H9 (cell line): ENCODE measurements around the gene ZFP36. TPM values are rescaled to one million over a fixed set of nuclear protein-coding genes. Genes with fewer than 3 reads are reported as not detected.

Source experiments
- DNase-seq: peaks from one replicate; pipeline ENCODE4 v3.0.0-alpha.2; 2017
- H2AFZ ChIP-seq: one replicate; pipeline ENCODE4 v1.6.1; 2013; ENCODE audit warnings: mild to moderate bottlenecking, low read length, control low read depth, moderate library complexity
- H2AK5ac ChIP-seq: 2 replicates; pipeline ENCODE4 v1.6.1; 2013; ENCODE audit warnings: low read length, control low read depth, mixed read lengths; ENCODE audit not compliant: insufficient read length
- H2BK120ac ChIP-seq: one replicate; pipeline ENCODE4 v1.6.1; 2013; ENCODE audit warnings: low read depth, mild to moderate bottlenecking, low read length, control low read depth, inconsistent platforms; ENCODE audit not compliant: poor library complexity, severe bottlenecking
- H2BK12ac ChIP-seq: 2 replicates; pipeline ENCODE4 v1.6.1; 2013; ENCODE audit warnings: low read length, control low read depth, mixed read lengths, low read depth; ENCODE audit not compliant: insufficient read length
- H2BK15ac ChIP-seq: 2 replicates; pipeline ENCODE4 v1.6.1; 2013; ENCODE audit warnings: low read depth, low read length, control low read depth
- H2BK20ac ChIP-seq: one replicate; pipeline ENCODE4 v1.6.1; 2013; ENCODE audit warnings: low read depth, mild to moderate bottlenecking, low read length, control low read depth, inconsistent platforms; ENCODE audit not compliant: poor library complexity, severe bottlenecking
- H2BK5ac ChIP-seq: 2 replicates; pipeline ENCODE4 v1.6.1; 2013; ENCODE audit warnings: low read length, control low read depth, mixed read lengths; ENCODE audit not compliant: insufficient read length
- H3K14ac ChIP-seq: 2 replicates; pipeline ENCODE4 v1.6.1; 2013; ENCODE audit warnings: low read length, control low read depth; ENCODE audit not compliant: insufficient read depth
- H3K18ac ChIP-seq: 2 replicates; pipeline ENCODE4 v1.6.1; 2013; ENCODE audit warnings: low read depth, mild to moderate bottlenecking, mixed read lengths, low read length, control low read depth; ENCODE audit not compliant: insufficient read length
- H3K23ac ChIP-seq: 2 replicates; pipeline ENCODE4 v1.6.1; 2013; ENCODE audit warnings: low read length, control low read depth, mixed read lengths, low read depth; ENCODE audit not compliant: insufficient read length
- H3K23me2 ChIP-seq: 2 replicates; pipeline ENCODE4 v1.6.1; 2013; ENCODE audit warnings: low read depth, mild to moderate bottlenecking, mixed read lengths, low read length, control low read depth; ENCODE audit not compliant: insufficient read length, poor library complexity, severe bottlenecking
- H3K27ac ChIP-seq: 2 replicates; pipeline ENCODE4 v1.5.1; 2013; ENCODE audit warnings: low read length, control low read depth, mixed read lengths, low read depth; ENCODE audit not compliant: insufficient read length
- H3K27me3 ChIP-seq: 2 replicates; pipeline ENCODE4 v1.6.1; 2013; ENCODE audit warnings: low read length, control low read depth, inconsistent platforms; ENCODE audit not compliant: insufficient read depth
- H3K4ac ChIP-seq: 2 replicates; pipeline ENCODE4 v1.6.1; 2013; ENCODE audit warnings: low read depth, mild to moderate bottlenecking, control low read depth, inconsistent platforms, low read length, moderate library complexity
- H3K4me1 ChIP-seq: 2 replicates; pipeline ENCODE4 v1.6.1; 2013; ENCODE audit warnings: low read length, control low read depth, inconsistent platforms; ENCODE audit not compliant: insufficient read depth
- H3K4me2 ChIP-seq: 2 replicates; pipeline ENCODE4 v1.6.1; 2013; ENCODE audit warnings: low read length, control low read depth, mixed read lengths; ENCODE audit not compliant: insufficient read length, insufficient read depth
- H3K56ac ChIP-seq: 2 replicates; pipeline ENCODE4 v1.6.1; 2013; ENCODE audit warnings: low read depth, mild to moderate bottlenecking, mixed read lengths, low read length, control low read depth; ENCODE audit not compliant: insufficient read length
- H3K79me1 ChIP-seq: 2 replicates; pipeline ENCODE4 v1.6.1; 2013; ENCODE audit warnings: low read depth, mild to moderate bottlenecking, moderate library complexity, low read length, control low read depth, inconsistent platforms; ENCODE audit not compliant: insufficient read depth, poor library complexity, severe bottlenecking
- H3K79me2 ChIP-seq: 2 replicates; pipeline ENCODE4 v1.6.1; 2013; ENCODE audit warnings: low read length, control low read depth, inconsistent platforms; ENCODE audit not compliant: insufficient read depth
- H3K9ac ChIP-seq: 2 replicates; pipeline ENCODE4 v1.6.1; 2013; ENCODE audit warnings: low read length, control low read depth, mixed read lengths; ENCODE audit not compliant: insufficient read length; ENCODE audit errors: extremely low read depth
- H3K9me3 ChIP-seq: one replicate; pipeline ENCODE4 v1.6.1; 2013; ENCODE audit warnings: low read depth, low read length, inconsistent platforms; ENCODE audit not compliant: control insufficient read depth
- H3T11ph ChIP-seq: one replicate; pipeline ENCODE4 v1.6.1; 2013; ENCODE audit warnings: mild to moderate bottlenecking, low read length, control low read depth, inconsistent platforms
- H4K20me1 ChIP-seq: one replicate; pipeline ENCODE4 v1.6.1; 2013; ENCODE audit not compliant: control insufficient read depth, insufficient read length, insufficient read depth
- H4K5ac ChIP-seq: 2 replicates; pipeline ENCODE4 v1.6.1; 2013; ENCODE audit warnings: low read depth, mild to moderate bottlenecking, mixed read lengths, low read length, control low read depth; ENCODE audit not compliant: insufficient read length
- H4K8ac ChIP-seq: replicated peaks from 2 replicates; pipeline ENCODE4 v1.6.1; 2013; ENCODE audit warnings: low read length, control low read depth, mixed read lengths, low read depth; ENCODE audit not compliant: insufficient read length
- H4K91ac ChIP-seq: 2 replicates; pipeline ENCODE4 v1.6.1; 2013; ENCODE audit warnings: low read depth, mild to moderate bottlenecking, moderate library complexity, mixed read lengths, low read length, control low read depth; ENCODE audit not compliant: insufficient read length
- H3K27ac Mint-ChIP-seq, 3 experiments: 2 replicates in 2 of 3; 3 replicates in 1 of 3; pipeline ENCODE4 v1.8.0; 2020 to 2021; ENCODE audit warnings: mixed read lengths in 3 of 3, mild to moderate bottlenecking in 1 of 3, moderate library complexity in 1 of 3
- H3K27me3 Mint-ChIP-seq: 2 replicates; pipeline ENCODE4 v1.8.0; 2021; ENCODE audit warnings: low read depth, mild to moderate bottlenecking, moderate library complexity, mixed read lengths
- H3K36me3 Mint-ChIP-seq, 3 experiments: 2 replicates in 2 of 3; 3 replicates in 1 of 3; pipeline ENCODE4 v1.8.0; 2020 to 2021; ENCODE audit warnings: low read depth in 3 of 3, mixed read lengths in 3 of 3; ENCODE audit not compliant: insufficient read depth in 1 of 3
- H3K4me1 Mint-ChIP-seq, 2 experiments: 2 replicates each; pipeline ENCODE4 v1.8.0; 2020; ENCODE audit warnings: mixed read lengths in 2 of 2
- H3K4me3 Mint-ChIP-seq, 2 experiments: 2 replicates in 1 of 2; 3 replicates in 1 of 2; pipeline ENCODE4 v1.8.0; 2020 to 2021; ENCODE audit warnings: mild to moderate bottlenecking in 2 of 2, mixed read lengths in 2 of 2, moderate library complexity in 1 of 2
- H3K9me3 Mint-ChIP-seq, 2 experiments: 2 replicates in 1 of 2; 3 replicates in 1 of 2; pipeline ENCODE4 v1.8.0; 2020; ENCODE audit warnings: mild to moderate bottlenecking in 2 of 2, mixed read lengths in 2 of 2, moderate library complexity in 1 of 2
- WGBS: extraction: QIAGEN DNeasy Blood & Tissue Kit; methylation state at CpG from one replicate; pipeline ENCODE4 v1.1.7; 2013; ENCODE audit warnings: missing lambda C conversion rate, low lambda C conversion rate, mixed read lengths; ENCODE audit not compliant: insufficient read length; ENCODE audit errors: extremely low coverage; 5-methylcytosine and 5-hydroxymethylcytosine counted together
- total RNA-seq: library from RNA; stranded (reverse); gene quantifications from 2 replicates; pipeline ENCODE4 v1.2.1, GENCODE V29; 2021
- TF ChIP-seq, protein P1 (sequence below): fragments of 200-600 bp; sonication (generic); conservative IDR thresholded peaks from 3 replicates; pipeline ENCODE4 v1.8.0; 2021; ENCODE audit warnings: antibody characterized with exemption, mild to moderate bottlenecking

ZFP36 gene
- total RNA-seq, 1 experiment from 2014 or later: 14.6 TPM

DNA sequence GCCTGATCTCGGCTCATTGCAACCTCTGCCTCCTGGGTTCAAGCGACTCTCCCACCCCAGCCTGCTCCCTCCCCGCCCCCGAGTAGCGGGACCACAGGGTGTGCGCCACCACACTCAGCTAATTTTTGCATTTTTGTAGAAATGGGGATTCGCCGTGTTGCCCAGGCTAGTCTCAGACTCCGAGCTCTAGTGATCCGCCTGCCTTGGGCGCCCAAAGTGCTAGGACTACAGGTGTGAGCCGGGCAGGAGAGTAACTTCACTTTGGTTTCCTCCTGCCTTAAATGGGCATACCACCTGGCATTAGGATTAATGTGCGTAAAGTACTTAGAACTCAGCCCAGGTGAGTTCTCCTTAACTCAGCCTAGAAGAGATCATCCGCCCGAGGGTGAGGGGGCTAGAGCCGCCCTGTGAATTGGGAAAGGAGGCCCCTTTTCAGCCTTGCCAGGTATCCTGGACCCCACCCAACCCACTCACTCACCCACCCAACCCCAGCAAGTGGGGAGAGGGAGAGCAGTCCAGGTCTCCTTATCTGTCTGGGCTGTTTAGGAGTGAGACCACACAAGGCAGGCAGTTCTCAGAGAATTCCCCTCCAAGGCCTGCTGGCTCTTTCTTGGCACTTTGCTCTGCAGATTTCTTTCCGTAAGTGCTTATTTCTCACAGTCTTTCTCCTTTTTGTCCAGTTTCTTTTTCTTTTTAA, 1.2 kb upstream of the ZFP36 start:
- Histone ChIP-seq H2BK5ac (no peak overlapping the region), H3K79me2 (peaks cover 3% of the 10 kb centered on the region; the same call in 1 of the 2 replicates), H3K4me2 (no peak overlapping the region), H2AFZ (no peak overlapping the region), H4K20me1 (no peaks in the 10 kb centered on the region), H3K9ac (no peak overlapping the region), H3K27ac (no peak overlapping the region), H4K91ac (no peak overlapping the region), H2BK12ac (no peak overlapping the region), H3K14ac (no peak overlapping the region), H3K9me3 (no peaks in the 10 kb centered on the region), H3K4ac (no peak overlapping the region), H3T11ph (no peak overlapping the region), H3K23me2 (peaks cover 27% of the 10 kb centered on the region), H3K18ac (peak overlapping the region; percentile 15), H3K27me3 (no peaks in the 10 kb centered on the region), H2BK20ac (no peak overlapping the region), H3K56ac (no peak overlapping the region), H2BK120ac (no peak overlapping the region), H2AK5ac (no peak overlapping the region), H2BK15ac (no peak overlapping the region), H3K4me1 (peaks cover 5% of the 10 kb centered on the region; the same call in 1 of the 2 replicates), H4K8ac (no peak overlapping the region), H3K23ac (no peak overlapping the region), H3K79me1 (no peaks in the 10 kb centered on the region), H4K5ac (no peak overlapping the region)
- whole genome bisulfite sequencing: no CpG with 5 or more reads among the region's 17 CpGs
- H3K36me3 Mint-ChIP-seq: peaks cover 6 to 13% (median 11%) of the 10 kb centered on the region in 3 experiments
- no peaks in the 10 kb centered on the region; the same call in 1 of the 2 replicates for H3K27me3 Mint-ChIP-seq
- no peak for DNase-seq
- H3K27ac Mint-ChIP-seq: peak overlapping the region in 1 of 3 experiments; percentile 68; a peak in 3 of 7 replicates
- TF ChIP-seq, protein P1, sequence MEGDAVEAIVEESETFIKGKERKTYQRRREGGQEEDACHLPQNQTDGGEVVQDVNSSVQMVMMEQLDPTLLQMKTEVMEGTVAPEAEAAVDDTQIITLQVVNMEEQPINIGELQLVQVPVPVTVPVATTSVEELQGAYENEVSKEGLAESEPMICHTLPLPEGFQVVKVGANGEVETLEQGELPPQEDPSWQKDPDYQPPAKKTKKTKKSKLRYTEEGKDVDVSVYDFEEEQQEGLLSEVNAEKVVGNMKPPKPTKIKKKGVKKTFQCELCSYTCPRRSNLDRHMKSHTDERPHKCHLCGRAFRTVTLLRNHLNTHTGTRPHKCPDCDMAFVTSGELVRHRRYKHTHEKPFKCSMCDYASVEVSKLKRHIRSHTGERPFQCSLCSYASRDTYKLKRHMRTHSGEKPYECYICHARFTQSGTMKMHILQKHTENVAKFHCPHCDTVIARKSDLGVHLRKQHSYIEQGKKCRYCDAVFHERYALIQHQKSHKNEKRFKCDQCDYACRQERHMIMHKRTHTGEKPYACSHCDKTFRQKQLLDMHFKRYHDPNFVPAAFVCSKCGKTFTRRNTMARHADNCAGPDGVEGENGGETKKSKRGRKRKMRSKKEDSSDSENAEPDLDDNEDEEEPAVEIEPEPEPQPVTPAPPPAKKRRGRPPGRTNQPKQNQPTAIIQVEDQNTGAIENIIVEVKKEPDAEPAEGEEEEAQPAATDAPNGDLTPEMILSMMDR: no peak
- peaks cover 40 to 53% of the 10 kb centered on the region in 2 experiments for H3K4me1 Mint-ChIP-seq
- peak overlapping the region; percentile 38 to 83 for H3K4me3 Mint-ChIP-seq
- H3K9me3 Mint-ChIP-seq: no peaks in the 10 kb centered on the region
